Loucy (cell line): ENCODE measurements around the gene CCDC122.

Experiments used
- H2AFZ ChIP-seq: fragments of 200-600 bp; sonication (generic); 2 replicates; pipeline ENCODE4 v1.6.0; 2016; ENCODE audit warnings: antibody characterized with exemption, mild to moderate bottlenecking, low read length, moderate library complexity
- H3F3A ChIP-seq: fragments of 200-600 bp; 2 replicates; pipeline ENCODE4 v1.6.0; 2016; ENCODE audit warnings: antibody characterized with exemption, low read depth, mild to moderate bottlenecking
- H3K27me3 ChIP-seq: fragments of 200-600 bp; sonication (generic); 2 replicates; pipeline ENCODE4 v1.6.1; 2014; ENCODE audit warnings: low read length, mild to moderate bottlenecking; ENCODE audit not compliant: insufficient read depth, poor library complexity, severe bottlenecking
- H3K36me3 ChIP-seq: fragments of 200-600 bp; sonication (generic); 2 replicates; pipeline ENCODE4 v1.6.1; 2016; ENCODE audit warnings: low read length; ENCODE audit not compliant: insufficient read depth
- H3K4me1 ChIP-seq: fragments of 200-600 bp; sonication (generic); 2 replicates; pipeline ENCODE4 v1.5.1; 2014; ENCODE audit warnings: low read length, mild to moderate bottlenecking; ENCODE audit not compliant: insufficient read depth, poor library complexity, severe bottlenecking
- H3K4me2 ChIP-seq: fragments of 200-600 bp; sonication (generic); 2 replicates; pipeline ENCODE4 v1.6.0; 2014; ENCODE audit warnings: antibody characterized with exemption, low read length, low read depth, mild to moderate bottlenecking; ENCODE audit not compliant: poor library complexity, severe bottlenecking
- H3K4me3 ChIP-seq: fragments of 200-600 bp; sonication (generic); 2 replicates; pipeline ENCODE4 v1.5.1; 2014; ENCODE audit warnings: low read length, mild to moderate bottlenecking, mixed read lengths; ENCODE audit not compliant: poor library complexity, severe bottlenecking
- H3K79me2 ChIP-seq: fragments of 200-600 bp; sonication (generic); 2 replicates; pipeline ENCODE4 v1.6.1; 2014; ENCODE audit warnings: low read length; ENCODE audit not compliant: insufficient read depth
- H3K9ac ChIP-seq: fragments of 200-600 bp; sonication (generic); 2 replicates; pipeline ENCODE4 v1.6.0; 2014; ENCODE audit warnings: mild to moderate bottlenecking, low read depth, low read length, moderate library complexity; ENCODE audit not compliant: poor library complexity, severe bottlenecking
- H3K9me2 ChIP-seq: fragments of 200-600 bp; sonication (generic); replicated peaks from 2 replicates; pipeline ENCODE4 v1.6.1; 2016; ENCODE audit warnings: low read depth, low read length, mixed read lengths
- H3K9me3 ChIP-seq: fragments of 200-600 bp; sonication (generic); 2 replicates; pipeline ENCODE4 v1.6.1; 2014; ENCODE audit warnings: mild to moderate bottlenecking, antibody characterized with exemption, low read length, low read depth; ENCODE audit not compliant: insufficient read depth
- H4K20me1 ChIP-seq: fragments of 200-600 bp; sonication (generic); 2 replicates; pipeline ENCODE4 v1.6.0; 2014; ENCODE audit warnings: antibody characterized with exemption, low read length, mild to moderate bottlenecking; ENCODE audit not compliant: insufficient read depth, poor library complexity, severe bottlenecking
- CTCF ChIP-seq: fragments of 200-600 bp; sonication (generic); conservative IDR thresholded peaks from 2 replicates; pipeline ENCODE4 v1.5.1; 2014; ENCODE audit warnings: mild to moderate bottlenecking, antibody characterized with exemption, low read length
- EZH2phosphoT487 ChIP-seq: fragments of 200-600 bp; IDR thresholded peaks from 2 replicates; pipeline ENCODE4 v1.6.1; 2018; ENCODE audit warnings: antibody characterized with exemption, mild to moderate bottlenecking, moderate library complexity, borderline replicate concordance

The CCDC122 gene

GRCh38 chr13:43838909-43839308 is 40.6 kb downstream of the CCDC122 start:
- Histone ChIP-seq H3K27me3 (no peaks in the 10 kb centered on the region), H3K4me1 (no peaks in the 10 kb centered on the region), H3K36me3 (no peaks in the 10 kb centered on the region), H3K79me2 (no peaks in the 10 kb centered on the region), H3K9me3 (no peaks in the 10 kb centered on the region), H4K20me1 (no peaks in the 10 kb centered on the region), H3F3A (no peaks in the 10 kb centered on the region), H3K4me3 (no peak overlapping the region), H2AFZ (no peak overlapping the region), H3K9ac (no peak overlapping the region), H3K9me2 (no peaks in the 10 kb centered on the region; the same call in 1 of the 2 replicates), H3K4me2 (no peak overlapping the region)
- TF ChIP-seq EZH2phosphoT487, result no peak
- no peak for TF ChIP-seq CTCF

- no peaks in the 10 kb centered on the region for H3K9me3 ChIP-seq
- no peaks in the 10 kb centered on the region for H3K79me2 ChIP-seq
- H3F3A ChIP-seq, result no peaks in the 10 kb centered on the region
- no peaks in the 10 kb centered on the region for H3K9me2 ChIP-seq
- H3K4me1 ChIP-seq, result no peaks in the 10 kb centered on the region
- no peak overlapping the region for H3K9ac ChIP-seq
- no peaks in the 10 kb centered on the region for H3K27me3 ChIP-seq
- no peaks in the 10 kb centered on the region for H4K20me1 ChIP-seq
- H3K4me2 ChIP-seq, result no peak overlapping the region
- H2AFZ ChIP-seq, result no peak overlapping the region
- H3K4me3 ChIP-seq, result no peak overlapping the region
- TF ChIP-seq CTCF (no peak), EZH2phosphoT487 (no peak)
- no peaks in the 10 kb centered on the region for H3K36me3 ChIP-seq
Measured at GRCh38 chr13:43835701-43836100, 43.8 kb downstream of the CCDC122 start.

GRCh38 chr13:43831088-43831487 is 48.5 kb downstream of the CCDC122 start:
- Histone ChIP-seq H3K79me2 (no peaks in the 10 kb centered on the region), H3K27me3 (no peaks in the 10 kb centered on the region), H3K4me1 (no peaks in the 10 kb centered on the region), H3K4me2 (no peak overlapping the region), H3F3A (no peaks in the 10 kb centered on the region), H3K4me3 (no peak overlapping the region), H3K9me3 (no peaks in the 10 kb centered on the region), H3K9me2 (no peaks in the 10 kb centered on the region), H3K9ac (no peak overlapping the region), H4K20me1 (no peaks in the 10 kb centered on the region), H3K36me3 (no peaks in the 10 kb centered on the region), H2AFZ (no peak overlapping the region)
- no peak for TF ChIP-seq EZH2phosphoT487
- TF ChIP-seq CTCF, result no peak
